Measurements from ENCODE around the gene GPRC5A. TPM values are rescaled to one million over a fixed set of nuclear protein-coding genes. Genes with fewer than 3 reads are reported as not detected.

The GPRC5A gene
- total and polyA plus RNA-seq, 2 of the 8 experiments (the other 6 are each of a cell fraction or from before 2014, with no cell fraction given) = 1.0 to 1.4 TPM

- TF ChIP-seq CTCF (IDR thresholded peaks at IDR 0.05; ENCODE audit: control extremely low read depth in 1 of 3, insufficient read depth in 1 of 3, low read depth in 1 of 3, low read length in 3 of 3) (no peak), NANOG (IDR thresholded peaks at IDR 0.05; ENCODE audit: insufficient read depth, low read depth, low read length, poor library complexity, severe bottlenecking) (no peak), SP1 (IDR thresholded peaks at IDR 0.05; ENCODE audit: low read depth, low read length) (no peak)
- TF ChIP-seq, protein P1, sequence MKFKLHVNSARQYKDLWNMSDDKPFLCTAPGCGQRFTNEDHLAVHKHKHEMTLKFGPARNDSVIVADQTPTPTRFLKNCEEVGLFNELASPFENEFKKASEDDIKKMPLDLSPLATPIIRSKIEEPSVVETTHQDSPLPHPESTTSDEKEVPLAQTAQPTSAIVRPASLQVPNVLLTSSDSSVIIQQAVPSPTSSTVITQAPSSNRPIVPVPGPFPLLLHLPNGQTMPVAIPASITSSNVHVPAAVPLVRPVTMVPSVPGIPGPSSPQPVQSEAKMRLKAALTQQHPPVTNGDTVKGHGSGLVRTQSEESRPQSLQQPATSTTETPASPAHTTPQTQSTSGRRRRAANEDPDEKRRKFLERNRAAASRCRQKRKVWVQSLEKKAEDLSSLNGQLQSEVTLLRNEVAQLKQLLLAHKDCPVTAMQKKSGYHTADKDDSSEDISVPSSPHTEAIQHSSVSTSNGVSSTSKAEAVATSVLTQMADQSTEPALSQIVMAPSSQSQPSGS (IDR thresholded peaks at IDR 0.05; ENCODE audit: low read length) = no peak
Measured at GRCh38 chr12:12938541-12938940, 47.2 kb downstream of the GPRC5A start (continued).
